Panc1 (cell line): ENCODE measurements around the gene MYO19. TPM values are rescaled to one million over a fixed set of nuclear protein-coding genes. Genes with fewer than 3 reads are reported as not detected.

Experiments used
- ATAC-seq: fragments of 200-7000 bp; cut with Tn5 transposase; 2 replicates; pipeline ENCODE4 v1.9.1; 2020; ENCODE audit warnings: mild to moderate bottlenecking, moderate library complexity
- BruUV-seq: library from RNA; stranded (reverse); fragments of 400-500 nt; replicated peaks from 2 replicates; lab custom pipeline; 2021; lab: Mats Ljungman, UMichigan
- CTCF ChIA-PET: fragments of 300-600 bp; sonication (Branson Sonifier 250); formaldehyde crosslinking; loops from one replicate; lab custom pipeline; 2022; ENCODE audit warnings: antibody characterized with exemption; lab: Charles Lee
- POLR2A ChIA-PET: fragments of 300-600 bp; sonication (Branson Sonifier 250); formaldehyde crosslinking; loops from one replicate; lab custom pipeline; 2022; ENCODE audit warnings: antibody characterized with exemption; lab: Charles Lee
- DNase-seq: peaks from one replicate; pipeline ENCODE4 v3.0.0-alpha.2; 2010; ENCODE audit warnings: low read depth, low spot score
- H3K27ac ChIP-seq: 2 replicates; pipeline ENCODE4 v1.5.1; 2011; ENCODE audit warnings: mild to moderate bottlenecking, low read length, inconsistent platforms
- H3K27me3 ChIP-seq: fragments of 200-500 bp; sonication (Bioruptor generic); 2 replicates; pipeline ENCODE4 v1.6.0; 2014; ENCODE audit warnings: low read length, inconsistent platforms; ENCODE audit not compliant: control insufficient read depth, insufficient read depth
- H3K36me3 ChIP-seq: fragments of 200-500 bp; sonication (Bioruptor generic); 2 replicates; pipeline ENCODE4 v1.5.1; 2014; ENCODE audit warnings: inconsistent platforms, mild to moderate bottlenecking, low read length, moderate library complexity; ENCODE audit not compliant: control insufficient read depth, insufficient read depth
- H3K4me1 ChIP-seq: 2 replicates; pipeline ENCODE4 v1.5.1; 2011; ENCODE audit warnings: inconsistent platforms, mild to moderate bottlenecking, low read length, moderate library complexity; ENCODE audit not compliant: control insufficient read depth, insufficient read depth
- H3K4me3 ChIP-seq, 2 experiments: 2 replicates each; pipeline ENCODE4 v1.5.1; 2011 to 2012; ENCODE audit warnings: low read depth in 2 of 2, low read length in 2 of 2, mild to moderate bottlenecking in 2 of 2, inconsistent platforms in 1 of 2, moderate library complexity in 1 of 2
- H3K9me3 ChIP-seq: fragments of 200-500 bp; sonication (Bioruptor generic); 2 replicates; pipeline ENCODE4 v1.5.1; 2014; ENCODE audit warnings: low read depth, mild to moderate bottlenecking, inconsistent platforms, low read length, moderate library complexity; ENCODE audit not compliant: control insufficient read depth, insufficient read depth
- CTCF ChIP-seq: fragments of 450-650 bp; IDR thresholded peaks from 2 replicates; pipeline ENCODE4 v1.5.1; 2017; ENCODE audit warnings: mild to moderate bottlenecking
- SIN3A ChIP-seq: IDR thresholded peaks from 2 replicates; pipeline ENCODE4 v1.6.1; 2012; ENCODE audit warnings: low read depth, mild to moderate bottlenecking, low read length, moderate library complexity, borderline replicate concordance; ENCODE audit not compliant: insufficient read depth
- TCF7L2 ChIP-seq: IDR thresholded peaks from 2 replicates; pipeline ENCODE4 v1.6.1; 2011; ENCODE audit warnings: mild to moderate bottlenecking, low read depth, low read length, inconsistent platforms
- in situ Hi-C: cut with HindIII; loops from 2 replicates; pipeline ENCODE4 v1.10.0; 2016; ENCODE audit warnings: low sequenced_read_pairs, low pct_unique_long_range_greater_than_20kb
- intact Hi-C: fragments of 100-400 bp; cut with micrococcal nuclease; formaldehyde crosslinking; loops from one replicate; pipeline ENCODE4 v1.10.0; 2022; ENCODE audit not compliant: unreplicated experiment
- total RNA-seq: library from RNA; stranded (reverse); gene quantifications from one replicate; pipeline ENCODE4 v1.2.1, GENCODE V29; 2021; ENCODE audit not compliant: unreplicated experiment
- TF ChIP-seq, protein P1 (sequence below), 2 experiments: IDR thresholded peaks; 2 replicates each; pipeline ENCODE4 v1.6.1; 2011 to 2012; ENCODE audit warnings: low read depth in 2 of 2, control low read depth in 1 of 2, low read length in 1 of 2, mild to moderate bottlenecking in 1 of 2, moderate library complexity in 1 of 2; ENCODE audit not compliant: insufficient read depth in 1 of 2

The MYO19 gene
- total RNA-seq, 1 experiment from 2014 or later: 88.0 TPM

GRCh38 chr17:36533935-36534839, 481 bp downstream of the MYO19 start:
- Histone ChIP-seq H3K4me1 (peaks cover 3% of the 10 kb centered on the region), H3K27ac (peak overlapping the region; percentile 93), H3K9me3 (no peaks in the 10 kb centered on the region), H3K36me3 (peaks cover 17% of the 10 kb centered on the region), H3K4me3 (peak overlapping the region; percentile 83 to 90), H3K27me3 (no peaks in the 10 kb centered on the region)
- CTCF ChIA-PET: no interaction called here
- POLR2A ChIA-PET: no interaction called here
- intact Hi-C loops (no loop called here), in situ Hi-C loops (no loop called here)
- ATAC-seq: peak; percentile 66
- BruUV-seq: no TSS peak
- peak; percentile 78 for TF ChIP-seq CTCF
- no peak for TF ChIP-seq SIN3A
- DNase-seq: no peak

DNA sequence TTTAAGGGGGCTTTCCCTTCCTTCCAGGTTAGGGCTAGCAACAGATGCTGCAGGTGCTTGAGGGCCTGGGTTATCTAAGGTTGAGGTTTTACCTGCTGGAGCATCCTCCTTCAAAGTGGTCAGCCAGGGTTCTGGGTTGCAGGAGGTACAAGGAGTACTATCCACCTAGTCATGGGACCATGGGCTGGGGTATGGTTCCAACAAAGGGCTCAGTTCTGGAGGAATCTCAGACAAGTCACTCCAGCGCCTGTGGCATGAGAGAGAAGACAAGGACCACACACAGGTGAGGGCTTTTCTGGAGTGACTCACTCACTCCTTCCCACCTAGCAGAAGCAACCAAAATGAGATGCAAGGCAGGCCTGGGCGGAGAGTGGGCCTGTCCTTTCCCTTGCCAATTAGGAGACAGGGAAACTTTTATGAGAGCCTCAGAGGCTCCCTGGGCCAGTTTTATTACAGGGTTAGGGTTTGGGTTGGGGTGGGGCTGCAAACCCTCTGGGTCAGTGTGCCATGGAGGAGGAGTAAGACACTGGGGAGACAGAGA, 2.2 kb downstream of the MYO19 start:
- no peak for DNase-seq
- Histone ChIP-seq H3K4me1 (peaks cover 3% of the 10 kb centered on the region; the same call in 1 of the 2 replicates), H3K27me3 (no peaks in the 10 kb centered on the region), H3K9me3 (no peaks in the 10 kb centered on the region), H3K4me3 (no peak overlapping the region), H3K36me3 (peaks cover 11% of the 10 kb centered on the region), H3K27ac (no peak overlapping the region)
- intact Hi-C loops: no loop called here
- in situ Hi-C loops: no loop called here
- TF ChIP-seq CTCF (no peak), TCF7L2 (no peak), SIN3A (no peak)
- TF ChIP-seq, protein P1, sequence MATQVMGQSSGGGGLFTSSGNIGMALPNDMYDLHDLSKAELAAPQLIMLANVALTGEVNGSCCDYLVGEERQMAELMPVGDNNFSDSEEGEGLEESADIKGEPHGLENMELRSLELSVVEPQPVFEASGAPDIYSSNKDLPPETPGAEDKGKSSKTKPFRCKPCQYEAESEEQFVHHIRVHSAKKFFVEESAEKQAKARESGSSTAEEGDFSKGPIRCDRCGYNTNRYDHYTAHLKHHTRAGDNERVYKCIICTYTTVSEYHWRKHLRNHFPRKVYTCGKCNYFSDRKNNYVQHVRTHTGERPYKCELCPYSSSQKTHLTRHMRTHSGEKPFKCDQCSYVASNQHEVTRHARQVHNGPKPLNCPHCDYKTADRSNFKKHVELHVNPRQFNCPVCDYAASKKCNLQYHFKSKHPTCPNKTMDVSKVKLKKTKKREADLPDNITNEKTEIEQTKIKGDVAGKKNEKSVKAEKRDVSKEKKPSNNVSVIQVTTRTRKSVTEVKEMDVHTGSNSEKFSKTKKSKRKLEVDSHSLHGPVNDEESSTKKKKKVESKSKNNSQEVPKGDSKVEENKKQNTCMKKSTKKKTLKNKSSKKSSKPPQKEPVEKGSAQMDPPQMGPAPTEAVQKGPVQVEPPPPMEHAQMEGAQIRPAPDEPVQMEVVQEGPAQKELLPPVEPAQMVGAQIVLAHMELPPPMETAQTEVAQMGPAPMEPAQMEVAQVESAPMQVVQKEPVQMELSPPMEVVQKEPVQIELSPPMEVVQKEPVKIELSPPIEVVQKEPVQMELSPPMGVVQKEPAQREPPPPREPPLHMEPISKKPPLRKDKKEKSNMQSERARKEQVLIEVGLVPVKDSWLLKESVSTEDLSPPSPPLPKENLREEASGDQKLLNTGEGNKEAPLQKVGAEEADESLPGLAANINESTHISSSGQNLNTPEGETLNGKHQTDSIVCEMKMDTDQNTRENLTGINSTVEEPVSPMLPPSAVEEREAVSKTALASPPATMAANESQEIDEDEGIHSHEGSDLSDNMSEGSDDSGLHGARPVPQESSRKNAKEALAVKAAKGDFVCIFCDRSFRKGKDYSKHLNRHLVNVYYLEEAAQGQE (IDR thresholded peaks at IDR 0.05; ENCODE audit: insufficient read depth in 1 of 2, low read depth in 2 of 2, low read length in 1 of 2): no peak
- ChIA-PET CTCF (no interaction called here), POLR2A (no interaction called here)
- BruUV-seq: no TSS peak
- no peak for ATAC-seq
